NCI-H2171 (cell line): ENCODE measurements around the gene IGF2R.

ENCODE experiments used
- DNase-seq: peaks from one replicate; lab custom pipeline; 2025; lab: John Stamatoyannopoulos, UW

The IGF2R gene

GRCh38 chr6:159974932-159975331, 6.0 kb downstream of the IGF2R start:
- no peak for DNase-seq

GRCh38 chr6:159976686-159977254, 7.9 kb downstream of the IGF2R start:
- no peak for DNase-seq

- no peak for DNase-seq
These were observed 8.5 kb downstream of the IGF2R start for GRCh38 chr6:159977255-159977903.

- DNase-seq, result no peak
These were observed 9.0 kb downstream of the IGF2R start for GRCh38 chr6:159977904-159978268.

- no peak for DNase-seq
These were observed 9.6 kb downstream of the IGF2R start for GRCh38 chr6:159978291-159979135.

GRCh38 chr6:159979136-159979874, 10.4 kb downstream of the IGF2R start:
- peak; percentile 44 for DNase-seq

- DNase-seq, result no peak
These were observed 11.6 kb downstream of the IGF2R start for GRCh38 chr6:159980474-159980873.

GRCh38 chr6:159981071-159981402, 12.2 kb downstream of the IGF2R start:
- DNase-seq, result no peak

GRCh38 chr6:159981403-159982245, 12.7 kb downstream of the IGF2R start:
- DNase-seq, result no peak

- no peak for DNase-seq
These were observed 14.0 kb downstream of the IGF2R start for GRCh38 chr6:159982731-159983506.

- DNase-seq, result no peak
These were observed 14.8 kb downstream of the IGF2R start for GRCh38 chr6:159983641-159984080.

GRCh38 chr6:159984268-159984786, 15.4 kb downstream of the IGF2R start:
- no peak for DNase-seq

GRCh38 chr6:159985296-159985945, 16.5 kb downstream of the IGF2R start:
- no peak for DNase-seq

- DNase-seq, result no peak
These were observed 20.1 kb downstream of the IGF2R start for GRCh38 chr6:159988983-159989454.

- DNase-seq, result no peak
These were observed 20.9 kb downstream of the IGF2R start for GRCh38 chr6:159989492-159990480.

GRCh38 chr6:159992366-159992765, 23.5 kb downstream of the IGF2R start:
- no peak for DNase-seq

- DNase-seq, result no peak
These were observed 26.5 kb downstream of the IGF2R start for GRCh38 chr6:159995405-159995804.

GRCh38 chr6:159996087-159996622, 27.3 kb downstream of the IGF2R start:
- no peak for DNase-seq
